ENCODE measurements around the gene LRIG3.

Gene LRIG3

GRCh38 chr12:58847901-58848600, 72.3 kb downstream of the LRIG3 start:
- no peak for DNase-seq

DNA sequence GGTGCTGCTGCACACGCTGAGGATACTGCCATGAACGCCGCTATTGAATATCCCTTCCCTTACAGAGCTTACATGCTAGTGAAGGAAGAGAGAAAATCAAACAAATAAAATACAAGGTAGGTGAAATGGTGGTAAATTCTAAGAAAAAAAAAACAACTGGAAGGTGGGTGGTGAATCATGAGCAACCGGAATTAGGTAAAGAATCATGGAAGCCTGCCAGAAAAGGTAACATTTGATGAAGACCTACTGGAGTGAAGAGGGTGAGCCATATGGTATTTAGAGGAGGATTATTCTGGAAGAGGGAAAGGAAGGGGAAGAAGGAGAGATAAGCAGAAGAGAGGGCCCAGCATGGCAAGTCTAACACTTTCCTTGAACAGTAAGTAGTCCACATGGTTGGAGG, 76.1 kb downstream of the LRIG3 start:
- DNase-seq: peak; percentile 22

DNA sequence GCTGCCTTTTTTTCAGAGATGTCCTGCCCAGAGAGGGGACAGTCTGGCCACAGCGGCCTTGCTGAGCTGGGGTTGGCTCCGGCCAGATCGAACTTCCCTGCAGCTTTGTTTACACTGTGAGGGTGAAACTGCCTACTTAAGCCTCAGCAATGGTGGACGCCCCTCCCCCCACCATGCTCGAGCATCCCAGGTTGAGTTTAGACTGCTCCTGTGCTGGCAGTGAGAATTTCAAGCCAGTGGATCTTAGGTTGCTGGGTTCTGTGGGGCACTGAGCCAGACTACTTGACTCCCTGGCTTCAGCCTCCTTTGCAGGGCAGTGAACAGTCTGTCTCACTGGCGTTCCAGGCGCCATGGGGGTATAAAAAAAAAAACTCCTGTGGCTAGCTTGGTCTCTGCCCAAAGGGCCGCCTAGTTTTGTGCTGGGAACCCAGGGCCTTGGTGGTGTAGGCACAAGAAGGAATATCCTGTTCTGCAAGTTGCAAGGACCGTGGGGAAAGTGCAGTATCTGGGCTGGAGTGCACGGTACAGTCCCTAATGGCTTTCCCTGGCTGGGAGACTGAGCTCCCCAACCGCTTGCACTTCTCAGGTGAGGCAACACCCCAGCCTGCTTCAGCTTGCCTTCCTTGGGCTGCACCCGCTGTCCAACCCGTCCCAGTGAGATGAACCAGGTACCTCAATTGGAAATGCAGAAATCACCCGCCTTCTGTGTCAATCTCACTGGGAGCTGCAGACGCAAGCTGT, 79.1 kb downstream of the LRIG3 start:
- peak; percentile 86 for DNase-seq

- DNase-seq: peak; percentile 89
Measured at GRCh38 chr12:58833853-58834252, 86.5 kb downstream of the LRIG3 start.

- DNase-seq: no peak
Measured at GRCh38 chr12:58832920-58833319, 87.4 kb downstream of the LRIG3 start.

All from DMS53 (cell line).